ENCODE data around the gene HDAC4.

Gene HDAC4

GRCh38 chr2:239330836-239331235 lies 70.0 kb downstream of the HDAC4 start:
- H3K4me3 ChIP-seq (ENCODE audit: low read depth, low read length), result no peak overlapping the region
- no peak for TF ChIP-seq CTCF (conservative IDR thresholded peaks at IDR 0.05; ENCODE audit: low read depth, low read length)
- no peak for DNase-seq (ENCODE audit: low read depth)

GRCh38 chr2:239329972-239330572 lies 70.7 kb downstream of the HDAC4 start:
- DNase-seq (ENCODE audit: low read depth), result no peak
- no peak overlapping the region for H3K4me3 ChIP-seq (ENCODE audit: low read depth, low read length)
- no peak for TF ChIP-seq CTCF (conservative IDR thresholded peaks at IDR 0.05; ENCODE audit: low read depth, low read length)

GRCh38 chr2:239329284-239329971 lies 71.4 kb downstream of the HDAC4 start:
- no peak for TF ChIP-seq CTCF (conservative IDR thresholded peaks at IDR 0.05; ENCODE audit: low read depth, low read length)
- no peak overlapping the region for H3K4me3 ChIP-seq (ENCODE audit: low read depth, low read length)
- DNase-seq (ENCODE audit: low read depth), result no peak

GRCh38 chr2:239328351-239329191 lies 72.2 kb downstream of the HDAC4 start:
- TF ChIP-seq CTCF (conservative IDR thresholded peaks at IDR 0.05; ENCODE audit: low read depth, low read length), result peak; percentile 52
- no peak overlapping the region for H3K4me3 ChIP-seq (ENCODE audit: low read depth, low read length)
- peak; percentile 96 for DNase-seq (ENCODE audit: low read depth)

- TF ChIP-seq CTCF (conservative IDR thresholded peaks at IDR 0.05; ENCODE audit: low read depth, low read length), result no peak
- H3K4me3 ChIP-seq (ENCODE audit: low read depth, low read length), result no peak overlapping the region
- no peak for DNase-seq (ENCODE audit: low read depth)
Measured at GRCh38 chr2:239327536-239328350, 73.1 kb downstream of the HDAC4 start.

- DNase-seq (ENCODE audit: low read depth), result no peak
- H3K4me3 ChIP-seq (ENCODE audit: low read depth, low read length), result no peak overlapping the region
- no peak for TF ChIP-seq CTCF (conservative IDR thresholded peaks at IDR 0.05; ENCODE audit: low read depth, low read length)
Measured at GRCh38 chr2:239326831-239327535, 73.8 kb downstream of the HDAC4 start.

Measured in choroid plexus epithelial cell (primary cell).